Measurements from ENCODE around the gene IL1B. TPM values are rescaled to one million over a fixed set of nuclear protein-coding genes. Genes with fewer than 3 reads are reported as not detected.

The IL1B gene
- total RNA-seq, 1 experiment from 2014 or later: 1.4 TPM

DNA sequence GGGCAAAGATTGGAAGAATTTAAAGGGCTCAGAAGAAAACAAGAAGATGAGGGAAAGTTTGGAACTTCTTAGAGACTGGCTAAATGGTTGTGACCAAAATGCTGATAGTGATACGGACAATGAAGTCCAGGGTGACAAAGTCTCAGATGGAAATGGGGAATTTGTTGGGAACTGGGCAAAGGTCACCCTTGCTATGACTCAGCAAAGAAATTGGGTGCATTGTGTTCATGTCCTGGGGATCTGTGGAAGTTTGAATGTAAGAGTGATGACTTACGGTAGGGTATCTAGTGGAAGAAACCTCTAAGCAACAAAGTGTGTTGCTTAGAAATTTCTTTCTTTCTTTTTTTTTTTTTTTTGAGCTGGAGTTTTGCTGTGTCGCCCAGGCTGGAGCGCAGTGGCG lies 46.3 kb downstream of the IL1B start:
- ChIA-PET CTCF (no interaction called here), POLR2A (ENCODE audit: unreplicated experiment) (interaction anchor here (0.7 kb wide), 1 partner anchor 30 kb away, joined by 5 read pairs; no protein-coding TSS in a partner anchor)
- TF ChIP-seq, protein P1, sequence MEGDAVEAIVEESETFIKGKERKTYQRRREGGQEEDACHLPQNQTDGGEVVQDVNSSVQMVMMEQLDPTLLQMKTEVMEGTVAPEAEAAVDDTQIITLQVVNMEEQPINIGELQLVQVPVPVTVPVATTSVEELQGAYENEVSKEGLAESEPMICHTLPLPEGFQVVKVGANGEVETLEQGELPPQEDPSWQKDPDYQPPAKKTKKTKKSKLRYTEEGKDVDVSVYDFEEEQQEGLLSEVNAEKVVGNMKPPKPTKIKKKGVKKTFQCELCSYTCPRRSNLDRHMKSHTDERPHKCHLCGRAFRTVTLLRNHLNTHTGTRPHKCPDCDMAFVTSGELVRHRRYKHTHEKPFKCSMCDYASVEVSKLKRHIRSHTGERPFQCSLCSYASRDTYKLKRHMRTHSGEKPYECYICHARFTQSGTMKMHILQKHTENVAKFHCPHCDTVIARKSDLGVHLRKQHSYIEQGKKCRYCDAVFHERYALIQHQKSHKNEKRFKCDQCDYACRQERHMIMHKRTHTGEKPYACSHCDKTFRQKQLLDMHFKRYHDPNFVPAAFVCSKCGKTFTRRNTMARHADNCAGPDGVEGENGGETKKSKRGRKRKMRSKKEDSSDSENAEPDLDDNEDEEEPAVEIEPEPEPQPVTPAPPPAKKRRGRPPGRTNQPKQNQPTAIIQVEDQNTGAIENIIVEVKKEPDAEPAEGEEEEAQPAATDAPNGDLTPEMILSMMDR (conservative IDR thresholded peaks at IDR 0.05): no peak
- no peak for TF ChIP-seq EZH2 (IDR thresholded peaks at IDR 0.05; ENCODE audit: low read depth)
- Histone ChIP-seq H3K79me2 (ENCODE audit: low read depth) (no peaks in the 10 kb centered on the region), H3K27me3 (ENCODE audit: insufficient read depth, low read depth) (no peaks in the 10 kb centered on the region), H3F3A (ENCODE audit: insufficient read depth, low read depth) (peaks cover 30% of the 10 kb centered on the region), H3K4me2 (no peak overlapping the region), H3K36me3 (ENCODE audit: low read depth) (no peaks in the 10 kb centered on the region), H3K27ac (no peak overlapping the region), H3K4me1 (replicated peaks; ENCODE audit: insufficient read depth) (peaks cover 54% of the 10 kb centered on the region), H3K4me3 (no peak overlapping the region), H3K9me3 (ENCODE audit: insufficient read depth, low read depth) (peaks cover 24% of the 10 kb centered on the region), H2AFZ (no peak overlapping the region), H3K9me2 (ENCODE audit: insufficient read depth) (no peaks in the 10 kb centered on the region), H4K20me1 (ENCODE audit: insufficient read depth) (no peaks in the 10 kb centered on the region)
- BruUV-seq (replicated peaks): no TSS peak
- intact Hi-C loops (cut with micrococcal nuclease; ENCODE audit: unreplicated experiment): no loop called here
- DNase-seq: no peak

DNA sequence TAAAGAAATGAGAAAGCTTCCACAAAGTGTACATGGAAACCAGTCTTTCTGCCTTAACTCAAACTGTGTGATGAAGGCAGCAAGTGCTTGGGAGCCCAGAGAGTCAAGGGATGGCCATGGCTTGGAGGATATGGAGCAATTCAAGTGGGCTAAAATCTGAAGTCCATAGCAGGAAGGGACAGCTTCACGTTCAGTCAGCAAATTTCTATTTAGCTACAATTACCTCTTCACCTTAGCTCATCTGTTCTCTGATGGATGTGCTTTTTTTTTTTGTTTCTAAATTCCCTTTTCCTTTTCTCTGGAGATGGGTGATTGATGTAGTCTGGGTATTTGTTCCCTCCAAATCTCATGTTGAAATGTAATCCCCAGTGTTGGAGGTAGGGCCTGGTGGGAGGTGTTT lies 47.4 kb downstream of the IL1B start:
- no TSS peak for BruUV-seq (replicated peaks)
- Histone ChIP-seq H3K9me2 (ENCODE audit: insufficient read depth) (no peaks in the 10 kb centered on the region), H2AFZ (no peak overlapping the region), H3K79me2 (ENCODE audit: low read depth) (no peaks in the 10 kb centered on the region), H3K4me3 (no peak overlapping the region), H3K27me3 (ENCODE audit: insufficient read depth, low read depth) (no peaks in the 10 kb centered on the region), H3K27ac (no peak overlapping the region), H3K4me2 (no peak overlapping the region), H3K36me3 (ENCODE audit: low read depth) (no peaks in the 10 kb centered on the region), H3F3A (ENCODE audit: insufficient read depth, low read depth) (peaks cover 20% of the 10 kb centered on the region), H4K20me1 (ENCODE audit: insufficient read depth) (no peaks in the 10 kb centered on the region), H3K9me3 (ENCODE audit: insufficient read depth, low read depth) (peaks cover 24% of the 10 kb centered on the region), H3K4me1 (replicated peaks; ENCODE audit: insufficient read depth) (peaks cover 51% of the 10 kb centered on the region)
- CTCF ChIA-PET: no interaction called here
- no peak for DNase-seq
- POLR2A ChIA-PET (ENCODE audit: unreplicated experiment): interaction anchor here (0.6 kb wide), 1 partner anchor 16 kb away, joined by 3 read pairs; no protein-coding TSS in a partner anchor
- intact Hi-C loops (cut with micrococcal nuclease; ENCODE audit: unreplicated experiment): no loop called here
- TF ChIP-seq EZH2 (IDR thresholded peaks at IDR 0.05; ENCODE audit: low read depth): no peak
- TF ChIP-seq, protein P1 (conservative IDR thresholded peaks at IDR 0.05): no peak

DNA sequence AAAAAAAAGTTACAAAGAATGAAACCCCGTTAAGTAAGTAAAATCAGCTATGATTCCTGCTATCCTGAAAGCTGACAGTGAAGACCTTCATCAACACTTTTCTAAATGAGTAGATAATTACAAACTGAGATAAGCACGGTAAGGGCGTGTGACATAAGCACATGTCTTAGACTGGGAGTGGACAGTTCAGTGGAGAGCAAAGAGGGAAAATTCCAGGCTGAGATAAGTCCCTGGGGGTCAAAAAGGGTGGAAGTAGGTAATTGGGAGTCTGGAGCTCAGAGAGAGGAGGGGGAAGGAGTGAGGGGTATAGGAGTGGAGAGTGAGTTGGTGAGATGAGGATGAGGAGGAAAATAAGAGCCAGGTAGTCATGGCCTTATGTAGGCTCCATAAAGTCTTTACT lies 47.9 kb downstream of the IL1B start:
- H2AFZ ChIP-seq: no peak overlapping the region
- no peak for DNase-seq
- no peak for TF ChIP-seq EZH2 (IDR thresholded peaks at IDR 0.05; ENCODE audit: low read depth)
- TF ChIP-seq, protein P1 (conservative IDR thresholded peaks at IDR 0.05): no peak
- H4K20me1 ChIP-seq (ENCODE audit: insufficient read depth): no peaks in the 10 kb centered on the region
- no peaks in the 10 kb centered on the region for H3K79me2 ChIP-seq (ENCODE audit: low read depth)
- H3K9me3 ChIP-seq (ENCODE audit: insufficient read depth, low read depth): peaks cover 24% of the 10 kb centered on the region
- BruUV-seq (replicated peaks): no TSS peak
- peaks cover 52% of the 10 kb centered on the region for H3K4me1 ChIP-seq (replicated peaks; ENCODE audit: insufficient read depth)
- no peaks in the 10 kb centered on the region for H3K9me2 ChIP-seq (ENCODE audit: insufficient read depth)
- CTCF ChIA-PET: no interaction called here
- H3K4me3 ChIP-seq: no peak overlapping the region
- no peaks in the 10 kb centered on the region for H3K27me3 ChIP-seq (ENCODE audit: insufficient read depth, low read depth)
- H3F3A ChIP-seq (ENCODE audit: insufficient read depth, low read depth): peaks cover 16% of the 10 kb centered on the region
- no peak overlapping the region for H3K4me2 ChIP-seq
- H3K36me3 ChIP-seq (ENCODE audit: low read depth): no peaks in the 10 kb centered on the region
- intact Hi-C loops (cut with micrococcal nuclease; ENCODE audit: unreplicated experiment): no loop called here
- H3K27ac ChIP-seq: no peak overlapping the region
- POLR2A ChIA-PET (ENCODE audit: unreplicated experiment): no interaction called here
